Left ventricle myocardium inferior (tissue), 1 donor: ENCODE results near the gene ETFDH. TPM values are rescaled to one million over a fixed set of nuclear protein-coding genes. Genes with fewer than 3 reads are reported as not detected.
"Not testable (repeated sequence)": the region's sequence is repeated elsewhere in the genome, so short reads cannot be mapped to it uniquely, and the experiment has no call there.

Experiments used
- DNase-seq: peaks from one replicate; pipeline ENCODE4 v3.0.0-alpha.2; 2020
- H3K27ac ChIP-seq: fragments of 200-600 bp; replicated peaks from 2 replicates; pipeline ENCODE4 v1.8.0; 2021
- H3K27me3 ChIP-seq: fragments of 200-600 bp; 2 replicates; pipeline ENCODE4 v1.8.0; 2021; ENCODE audit warnings: low read depth
- H3K36me3 ChIP-seq: fragments of 200-600 bp; 2 replicates; pipeline ENCODE4 v1.8.0; 2021
- H3K4me1 ChIP-seq: fragments of 200-600 bp; 2 replicates; pipeline ENCODE4 v1.8.0; 2021
- H3K4me3 ChIP-seq: fragments of 200-600 bp; 2 replicates; pipeline ENCODE4 v1.8.0; 2021; ENCODE audit warnings: mild to moderate bottlenecking, moderate library complexity
- H3K9me3 ChIP-seq: fragments of 200-600 bp; replicated peaks from 2 replicates; pipeline ENCODE4 v1.8.0; 2021
- CTCF ChIP-seq: fragments of 200-600 bp; IDR thresholded peaks from 2 replicates; pipeline ENCODE4 v1.8.0; 2021; ENCODE audit warnings: antibody characterized with exemption, mild to moderate bottlenecking, borderline replicate concordance
- intact Hi-C: fragments of 100-400 bp; cut with micrococcal nuclease; formaldehyde crosslinking; loops from one replicate; pipeline ENCODE4 v1.11.0; 2022
- total RNA-seq: library from RNA; stranded (reverse); fragmentation: NEBNext Ultra II Directional; extraction: Animal tissue kit (Norgen Biotek cat#: 25700); gene quantifications from one replicate; pipeline ENCODE4 v1.2.1, GENCODE V29; 2021
- donor health status: DM: no; HTN: yes; CAD: no; lungs with severe emphysema.

The ETFDH gene
- total RNA-seq, 1 donor from 2014 or later = 283 TPM

GRCh38 chr4:158657291-158657690 lies 14.8 kb upstream of the ETFDH start:
- no peaks in the 10 kb centered on the region for H3K36me3 ChIP-seq
- peaks cover 6% of the 10 kb centered on the region for H3K9me3 ChIP-seq
- intact Hi-C loops = no loop called here
- no peak for DNase-seq
- no peak overlapping the region for H3K27ac ChIP-seq
- no peaks in the 10 kb centered on the region for H3K27me3 ChIP-seq
- no peaks in the 10 kb centered on the region for H3K4me1 ChIP-seq
- no peak overlapping the region for H3K4me3 ChIP-seq
- TF ChIP-seq CTCF = no peak

DNA sequence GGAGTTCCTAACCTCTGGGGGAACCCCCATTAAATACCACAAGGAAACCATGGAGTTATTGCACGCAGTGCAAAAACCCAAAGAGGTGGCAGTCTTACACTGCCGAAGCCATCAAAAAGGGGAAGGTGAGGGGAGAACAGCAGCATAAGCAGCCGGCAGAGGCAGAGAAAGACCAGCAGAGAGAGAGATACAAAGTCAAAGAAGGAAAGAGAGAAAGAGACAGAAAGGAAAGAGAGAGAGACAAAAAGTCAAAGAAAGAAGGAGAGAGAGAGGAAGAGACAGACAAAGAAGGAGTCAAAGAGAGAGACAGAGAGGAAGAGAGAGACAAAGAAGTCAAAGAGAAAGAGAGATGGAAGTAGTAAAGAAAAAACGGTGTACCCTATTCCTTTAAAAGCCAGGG lies 8.8 kb upstream of the ETFDH start:
- H3K9me3 ChIP-seq, H3K4me3 ChIP-seq, H3K4me1 ChIP-seq, H3K36me3 ChIP-seq, H3K27ac ChIP-seq, DNase-seq, H3K27me3 ChIP-seq, intact Hi-C loops: not testable (repeated sequence)

- H3K27me3 ChIP-seq, H3K4me1 ChIP-seq, H3K36me3 ChIP-seq, H3K9me3 ChIP-seq, DNase-seq, H3K4me3 ChIP-seq, H3K27ac ChIP-seq, intact Hi-C loops: not testable (repeated sequence)
Measured at GRCh38 chr4:158663707-158664625, 8.1 kb upstream of the ETFDH start.

DNA sequence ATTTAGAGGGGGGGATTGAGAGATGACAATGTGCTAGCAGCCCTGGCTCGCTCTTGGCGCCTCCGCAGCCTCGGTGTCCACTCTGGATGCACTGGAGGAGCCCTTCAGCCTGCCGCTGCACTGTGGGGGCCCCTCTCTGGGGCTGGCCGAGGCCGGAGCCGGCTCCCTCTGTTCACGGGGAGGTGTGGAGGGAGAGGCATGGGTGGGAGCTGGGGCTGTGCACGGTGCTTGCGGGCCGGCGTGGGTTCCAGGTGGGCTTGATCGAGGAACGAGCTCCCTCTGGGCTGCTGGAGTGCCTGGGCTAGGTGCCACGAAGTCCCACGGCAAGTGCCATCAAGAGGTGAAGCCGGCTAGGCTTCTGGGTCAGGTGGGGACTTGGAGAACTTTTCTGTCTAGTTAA lies 7.3 kb upstream of the ETFDH start:
- intact Hi-C loops = no loop called here
- Histone ChIP-seq H3K36me3 (no peaks in the 10 kb centered on the region), H3K4me1 (peaks cover 4% of the 10 kb centered on the region), H3K4me3 (no peak overlapping the region), H3K9me3 (no peaks in the 10 kb centered on the region), H3K27me3 (no peaks in the 10 kb centered on the region), H3K27ac (no peak overlapping the region)
- DNase-seq = no peak
- no peak for TF ChIP-seq CTCF

DNA sequence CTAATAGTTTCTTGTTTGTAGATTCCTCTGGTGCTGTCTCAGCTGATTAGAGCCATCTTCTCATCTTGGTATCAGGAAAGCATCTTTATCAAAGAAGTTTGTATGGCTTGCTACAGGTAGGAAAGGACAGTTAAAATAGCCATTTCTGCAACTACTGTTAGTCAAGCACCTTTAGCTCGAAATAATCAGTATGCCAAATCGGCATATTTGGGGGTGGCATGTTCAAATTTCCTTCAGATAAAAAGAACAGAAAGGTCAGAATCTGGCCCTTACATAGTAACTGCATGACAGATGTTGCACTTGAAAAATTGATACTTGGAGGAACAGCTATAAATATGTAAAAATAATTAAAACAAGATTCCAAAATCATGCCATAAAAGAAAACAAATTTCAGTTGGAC lies 5.2 kb upstream of the ETFDH start:
- Histone ChIP-seq H3K4me1 (peaks cover 23% of the 10 kb centered on the region), H3K27ac (no peak overlapping the region), H3K36me3 (no peaks in the 10 kb centered on the region), H3K4me3 (no peak overlapping the region), H3K27me3 (no peaks in the 10 kb centered on the region), H3K9me3 (no peaks in the 10 kb centered on the region)
- no peak for TF ChIP-seq CTCF
- intact Hi-C loops = no loop called here
- no peak for DNase-seq

GRCh38 chr4:158667651-158668198 lies 4.4 kb upstream of the ETFDH start:
- no peak overlapping the region for H3K27ac ChIP-seq
- H3K4me1 ChIP-seq = peaks cover 28% of the 10 kb centered on the region
- TF ChIP-seq CTCF = peak; percentile 49
- H3K4me3 ChIP-seq = no peak overlapping the region
- no peak for DNase-seq
- H3K36me3 ChIP-seq = no peaks in the 10 kb centered on the region
- no peaks in the 10 kb centered on the region for H3K27me3 ChIP-seq
- H3K9me3 ChIP-seq = no peaks in the 10 kb centered on the region
- intact Hi-C loops = no loop called here
